CD4-positive, alpha-beta T cell (primary cell): Measurements from ENCODE around the gene UGT1A6. TPM values are rescaled to one million over a fixed set of nuclear protein-coding genes. Genes with fewer than 3 reads are reported as not detected.

Experiments
- ATAC-seq: fragments of 200-7000 bp; cut with Tn5 transposase; one replicate; pipeline ENCODE4 v1.10.0; 2022; ENCODE audit warnings: mild to moderate bottlenecking; ENCODE audit not compliant: poor library complexity
- CTCF ChIA-PET: fragments of 350-600 bp; sonication (Branson Sonifier 250); formaldehyde crosslinking; loops from one replicate; lab custom pipeline; 2021; ENCODE audit warnings: antibody characterized with exemption, inconsistent platforms; lab: Charles Lee
- POLR2A ChIA-PET: fragments of 350-600 bp; sonication (Branson Sonifier 250); formaldehyde crosslinking; loops from one replicate; lab custom pipeline; 2021; ENCODE audit warnings: antibody characterized with exemption, inconsistent platforms; lab: Charles Lee
- DNase-seq, 14 experiments: peaks; one replicate each; pipeline ENCODE4 v3.0.0-alpha.2; 2013 to 2020; ENCODE audit warnings: mixed read lengths in 2 of 14
- H3K27ac ChIP-seq, 2 donors: one replicate each; pipeline versions ENCODE4 v1.5.1 to v1.7.0; 2013; ENCODE audit warnings: low read length in 2 of 2, low read depth in 1 of 2, mild to moderate bottlenecking in 1 of 2
- H3K27me3 ChIP-seq, 2 experiments: 1 replicate in 1 of 2; 2 replicates in 1 of 2; pipeline versions ENCODE4 v1.6.1 to v1.7.0; 2013; ENCODE audit warnings: low read length in 2 of 2, control low read depth in 1 of 2, mild to moderate bottlenecking in 1 of 2, moderate library complexity in 1 of 2; ENCODE audit not compliant: insufficient read depth in 2 of 2, control insufficient read depth in 1 of 2
- H3K36me3 ChIP-seq: one replicate; pipeline ENCODE4 v1.6.1; 2013; ENCODE audit warnings: low read length, control low read depth; ENCODE audit not compliant: insufficient read depth
- H3K4me1 ChIP-seq: one replicate; pipeline ENCODE4 v1.6.1; 2013; ENCODE audit warnings: low read length, control low read depth; ENCODE audit not compliant: insufficient read depth
- H3K4me3 ChIP-seq: one replicate; pipeline ENCODE4 v1.5.1; 2013; ENCODE audit warnings: mild to moderate bottlenecking, low read length, moderate library complexity
- H3K9me3 ChIP-seq, 2 experiments: 1 replicate in 1 of 2; 2 replicates in 1 of 2; pipeline versions ENCODE4 v1.6.1 to v1.7.0; 2013; ENCODE audit warnings: low read length in 2 of 2, mild to moderate bottlenecking in 2 of 2, control low read depth in 1 of 2, moderate library complexity in 1 of 2; ENCODE audit not compliant: control insufficient read depth in 1 of 2, insufficient read depth in 1 of 2
- H3K27ac Mint-ChIP-seq: one replicate; pipeline ENCODE4 v1.8.0; 2020; ENCODE audit warnings: mixed read lengths
- H3K27me3 Mint-ChIP-seq: one replicate; pipeline ENCODE4 v1.8.0; 2021; ENCODE audit warnings: mixed read lengths
- H3K36me3 Mint-ChIP-seq: one replicate; pipeline ENCODE4 v1.8.0; 2021; ENCODE audit warnings: low read depth, mixed read lengths
- H3K4me1 Mint-ChIP-seq: one replicate; pipeline ENCODE4 v1.8.0; 2021; ENCODE audit warnings: low read depth, mixed read lengths
- H3K4me3 Mint-ChIP-seq: one replicate; pipeline ENCODE4 v1.8.0; 2020; ENCODE audit warnings: mild to moderate bottlenecking, mixed read lengths
- H3K9me3 Mint-ChIP-seq: one replicate; pipeline ENCODE4 v1.8.0; 2020; ENCODE audit warnings: mixed read lengths
- CTCF ChIP-seq: fragments of 200-600 bp; IDR thresholded peaks from one replicate; pipeline ENCODE4 v1.8.0; 2022; ENCODE audit warnings: antibody characterized with exemption, mild to moderate bottlenecking
- intact Hi-C, 2 experiments: fragments of 100-400 bp; cut with DNase I in 1 of 2; cut with micrococcal nuclease in 1 of 2; formaldehyde crosslinking; loops; one replicate each; pipeline versions ENCODE4 v1.15.1 to v1.9.0; 2023 to 2025; cut with DNase I, micrococcal nuclease
- total RNA-seq, 174 experiments: library from RNA in 2 of 174; stranded (reverse) in 2 of 174; gene quantifications; one replicate each; pipeline ENCODE4 v1.2.3 and lab custom pipeline; 2021 to 2026

UGT1A6 gene
- total RNA-seq, 2 experiments from 2014 or later = not detected

GRCh38 chr2:233688341-233688740, 4.3 kb upstream of the UGT1A6 start:
- Mint-ChIP-seq H3K4me3 (no peak overlapping the region), H3K4me1 (no peaks in the 10 kb centered on the region), H3K27ac (no peak overlapping the region), H3K27me3 (peaks cover 11% of the 10 kb centered on the region), H3K9me3 (no peaks in the 10 kb centered on the region), H3K36me3 (no peaks in the 10 kb centered on the region)
- ATAC-seq = no peak
- intact Hi-C loops = no loop called here
- peaks cover 2 to 7% of the 10 kb centered on the region in 2 experiments for H3K27me3 ChIP-seq
- POLR2A ChIA-PET = no interaction called here
- H3K9me3 ChIP-seq = peaks cover 0 to 4% of the 10 kb centered on the region in 2 experiments
- no peak overlapping the region for H3K4me3 ChIP-seq
- CTCF ChIA-PET = no interaction called here
- no peaks in the 10 kb centered on the region for H3K36me3 ChIP-seq
- H3K4me1 ChIP-seq = no peaks in the 10 kb centered on the region
- no peak overlapping the region for H3K27ac ChIP-seq
- DNase-seq = no peak
- TF ChIP-seq CTCF = no peak

GRCh38 chr2:233689031-233689430, 3.7 kb upstream of the UGT1A6 start:
- Histone ChIP-seq H3K9me3 (peaks cover 0 to 4% of the 10 kb centered on the region in 2 experiments), H3K4me1 (no peaks in the 10 kb centered on the region), H3K4me3 (no peak overlapping the region), H3K27ac (no peak overlapping the region), H3K27me3 (peaks cover 2 to 7% of the 10 kb centered on the region in 2 experiments), H3K36me3 (no peaks in the 10 kb centered on the region)
- no peak for DNase-seq
- Mint-ChIP-seq H3K36me3 (no peaks in the 10 kb centered on the region), H3K27me3 (peaks cover 11% of the 10 kb centered on the region), H3K27ac (no peak overlapping the region), H3K9me3 (no peaks in the 10 kb centered on the region), H3K4me1 (no peaks in the 10 kb centered on the region), H3K4me3 (no peak overlapping the region)
- no peak for ATAC-seq
- POLR2A ChIA-PET = no interaction called here
- CTCF ChIA-PET = no interaction called here
- no peak for TF ChIP-seq CTCF
- intact Hi-C loops = no loop called here

GRCh38 chr2:233689501-233689900, 3.2 kb upstream of the UGT1A6 start:
- DNase-seq (no peak), ATAC-seq (no peak)
- ChIA-PET POLR2A (no interaction called here), CTCF (no interaction called here)
- intact Hi-C loops = no loop called here
- H3K27ac Mint-ChIP-seq = no peak overlapping the region
- peaks cover 11% of the 10 kb centered on the region for H3K27me3 Mint-ChIP-seq
- H3K4me1 Mint-ChIP-seq = no peaks in the 10 kb centered on the region
- H3K4me3 Mint-ChIP-seq = no peak overlapping the region
- Histone ChIP-seq H3K4me3 (no peak overlapping the region), H3K9me3 (peaks cover 0 to 4% of the 10 kb centered on the region in 2 experiments), H3K27ac (no peak overlapping the region), H3K36me3 (no peaks in the 10 kb centered on the region), H3K4me1 (no peaks in the 10 kb centered on the region), H3K27me3 (peaks cover 2 to 7% of the 10 kb centered on the region in 2 experiments)
- no peak for TF ChIP-seq CTCF
- H3K36me3 Mint-ChIP-seq = no peaks in the 10 kb centered on the region
- no peaks in the 10 kb centered on the region for H3K9me3 Mint-ChIP-seq
